GM19099 (cell line): ENCODE data around the gene SLC49A3.

ENCODE experiments used
- POLR2A ChIP-seq: IDR thresholded peaks from 3 replicates; pipeline ENCODE4 v1.6.1; 2011; ENCODE audit warnings: low read depth; ENCODE audit not compliant: insufficient read length; ENCODE audit errors: extremely low read depth

The SLC49A3 gene

GRCh38 chr4:654871-655463 is 34.0 kb downstream of the SLC49A3 start:
- no peak for TF ChIP-seq POLR2A

GRCh38 chr4:654503-654845 is 34.5 kb downstream of the SLC49A3 start:
- no peak for TF ChIP-seq POLR2A

GRCh38 chr4:653831-654502 is 35.0 kb downstream of the SLC49A3 start:
- no peak for TF ChIP-seq POLR2A

- TF ChIP-seq POLR2A = no peak
Measured at GRCh38 chr4:653080-653821, 35.7 kb downstream of the SLC49A3 start.

- TF ChIP-seq POLR2A = no peak
Measured at GRCh38 chr4:651884-652642, 36.9 kb downstream of the SLC49A3 start.

GRCh38 chr4:650951-651883 is 37.7 kb downstream of the SLC49A3 start:
- TF ChIP-seq POLR2A = no peak

GRCh38 chr4:650461-650860 is 38.5 kb downstream of the SLC49A3 start:
- TF ChIP-seq POLR2A = no peak

GRCh38 chr4:649751-650310 is 39.1 kb downstream of the SLC49A3 start:
- no peak for TF ChIP-seq POLR2A

- TF ChIP-seq POLR2A = no peak
Measured at GRCh38 chr4:649293-649625, 39.7 kb downstream of the SLC49A3 start.

- TF ChIP-seq POLR2A = no peak
Measured at GRCh38 chr4:648579-649292, 40.2 kb downstream of the SLC49A3 start.

GRCh38 chr4:647481-647880 is 41.5 kb downstream of the SLC49A3 start:
- TF ChIP-seq POLR2A = no peak

- TF ChIP-seq POLR2A = no peak
Measured at GRCh38 chr4:646460-646859, 42.5 kb downstream of the SLC49A3 start.

GRCh38 chr4:637536-638280 is 51.2 kb downstream of the SLC49A3 start:
- no peak for TF ChIP-seq POLR2A
